Measurements from ENCODE around the gene PLXNA4. TPM values are rescaled to one million over a fixed set of nuclear protein-coding genes. Genes with fewer than 3 reads are reported as not detected.

The PLXNA4 gene
- total and polyA plus RNA-seq, 9 of the 15 experiments (the other 6 are each of a cell fraction or from before 2014, with no cell fraction given), result under 0.01 to 0.09 TPM; not detected in 7

- TF ChIP-seq ZNF518B (CRISPR knock-in tag; IDR thresholded peaks at IDR 0.05) (no peak), ZBTB26 (CRISPR knock-in tag; IDR thresholded peaks at IDR 0.05) (no peak)
Observed at GRCh38 chr7:132261327-132262159, 314.7 kb downstream of the PLXNA4 start (continued).

- Histone ChIP-seq H4K20me1 (replicated peaks; ENCODE audit: control insufficient read depth, insufficient read depth, low read length) (peaks cover 3% of the 10 kb centered on the region; the same call in 1 of the 2 replicates), H3K9ac (ENCODE audit: insufficient read depth in 1 of 2, low read depth in 2 of 2, low read length in 2 of 2) (no peak overlapping the region), H3K9me1 (ENCODE audit: control insufficient read depth, insufficient read depth, low read length) (no peaks in the 10 kb centered on the region), H3K4me3 (no peak overlapping the region), H3K79me2 (ENCODE audit: control insufficient read depth, insufficient read depth, low read length) (no peaks in the 10 kb centered on the region), H3K4me1 (replicated peaks in 1 of 2; ENCODE audit: control insufficient read depth in 2 of 2, insufficient read depth in 2 of 2, low read length in 2 of 2) (no peaks in the 10 kb centered on the region), H3K4me2 (ENCODE audit: insufficient read depth, low read length) (no peak overlapping the region), H3K27me3 (ENCODE audit: control insufficient read depth in 2 of 2, insufficient read depth in 2 of 2, low read length in 2 of 2) (peaks cover 6 to 30% of the 10 kb centered on the region in 2 experiments; a peak in 3 of 5 replicates), H3K36me3 (ENCODE audit: control insufficient read depth, insufficient read depth, low read length) (no peaks in the 10 kb centered on the region), H3K27ac (ENCODE audit: extremely low read depth, low read depth, low read length) (no peak overlapping the region), H2AFZ (ENCODE audit: low read depth, low read length) (no peak overlapping the region), H3K9me3 (replicated peaks; ENCODE audit: control insufficient read depth, insufficient read depth, low read depth, low read length) (no peaks in the 10 kb centered on the region)
- DNase-seq (ENCODE audit: extremely low read depth in 1 of 4, low spot score in 3 of 4), result no peak
- FAIRE-seq, result no peak
- ChIA-PET CTCF (ENCODE audit: low intra/inter-chr PET ratio) (no interaction called here), POLR2A (interaction anchor here (1.1 to 1.5 kb wide), 3 partner anchors 9 to 14 kb away, joined by 4 to 5 read pairs (median 4); no protein-coding TSS in a partner anchor)
- 2% methylated on average over 7 of the region's 7 CpGs for WGBS (ENCODE audit: insufficient coverage, low coverage, missing lambda C conversion rate)
- no peak for ATAC-seq
- in situ Hi-C loops (cut with MboI), result no loop called here
- no TSS peak for BruUV-seq (replicated peaks)
- intact Hi-C loops (cut with micrococcal nuclease), result no loop called here
- no peak for TF ChIP-seq SNRNP70 (optimal IDR thresholded peaks at IDR 0.05; ENCODE audit: low read depth, low read length)
- TF ChIP-seq MYNN (IDR thresholded peaks at IDR 0.05), result no peak
- no peak for TF ChIP-seq MYNN (CRISPR knock-in tag; IDR thresholded peaks at IDR 0.05)
- no peak for TF ChIP-seq SAFB (IDR thresholded peaks at IDR 0.05; ENCODE audit: borderline replicate concordance, low read depth, low read length)
- no peak for TF ChIP-seq ZBTB7A (IDR thresholded peaks at IDR 0.05; ENCODE audit: borderline replicate concordance, control insufficient read depth, low read depth, low read length)
- TF ChIP-seq ZNF143 (CRISPR knock-in tag; IDR thresholded peaks at IDR 0.05), result no peak
- TF ChIP-seq ZC3H11A (IDR thresholded peaks at IDR 0.05; ENCODE audit: low read depth, low read length), result no peak
- no peak for TF ChIP-seq ZNF263 (CRISPR knock-in tag; IDR thresholded peaks at IDR 0.05; ENCODE audit: borderline replicate concordance)
- TF ChIP-seq OTX1 (CRISPR knock-in tag; IDR thresholded peaks at IDR 0.05), result no peak
- TF ChIP-seq CHCHD3 (CRISPR knock-in tag; IDR thresholded peaks at IDR 0.05), result no peak
- no peak for TF ChIP-seq MEF2A (IDR thresholded peaks at IDR 0.05; ENCODE audit: control insufficient read depth, low read depth, low read length)
- no peak for TF ChIP-seq SMAD1 (IDR thresholded peaks at IDR 0.05; ENCODE audit: low read depth, low read length, partially characterized antibody)
- TF ChIP-seq PYGO2 (tag; IDR thresholded peaks at IDR 0.05), result no peak
- TF ChIP-seq ZNF766 (CRISPR knock-in tag; conservative IDR thresholded peaks at IDR 0.05), result no peak
- TF ChIP-seq RBM14 (IDR thresholded peaks at IDR 0.05; ENCODE audit: borderline replicate concordance, insufficient read depth, low read depth, low read length), result no peak
Observed at GRCh38 chr7:132258231-132258630, 318.0 kb downstream of the PLXNA4 start.
